ENCODE results near the gene TRIO. TPM values are rescaled to one million over a fixed set of nuclear protein-coding genes. Genes with fewer than 3 reads are reported as not detected.

The TRIO gene
- total and polyA plus RNA-seq, 2 donors (not counting 1 experiment from before 2014, with no cell fraction given), result 134 to 281 TPM

- peaks cover 24% of the 10 kb centered on the region for H3K79me2 ChIP-seq (ENCODE audit: control insufficient read depth, insufficient read depth, low read length)
These were observed 257.5 kb downstream of the TRIO start for GRCh38 chr5:14400611-14401010.

DNA sequence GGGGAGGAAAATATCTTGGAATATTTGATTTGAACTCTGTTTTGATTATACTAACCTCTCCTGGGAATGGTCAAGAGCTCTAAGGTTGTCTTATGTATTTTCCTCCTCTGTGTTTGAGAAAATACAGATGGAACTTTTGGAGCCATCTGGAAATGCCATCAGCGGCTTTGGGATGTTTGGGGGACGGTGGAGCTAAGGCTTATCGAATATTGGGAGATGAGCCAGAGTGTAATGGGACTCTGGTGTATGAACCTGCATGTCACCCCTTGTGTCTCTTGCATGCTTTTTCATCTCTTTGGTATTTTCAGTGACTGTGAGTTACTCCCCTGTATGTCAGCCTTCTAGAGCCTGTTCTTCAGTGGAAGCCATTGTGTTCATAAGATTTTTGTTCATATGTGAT lies 258.5 kb downstream of the TRIO start:
- Histone ChIP-seq H3K79me2 (ENCODE audit: control insufficient read depth, insufficient read depth, low read length) (peaks cover 24% of the 10 kb centered on the region), H3K27me3 (ENCODE audit: control insufficient read depth, insufficient read depth, low read length) (no peaks in the 10 kb centered on the region), H3K36me3 (ENCODE audit: control insufficient read depth, insufficient read depth, low read length) (peaks cover 21% of the 10 kb centered on the region), H4K20me1 (ENCODE audit: control insufficient read depth, extremely low read depth, insufficient read depth, low read length) (no peaks in the 10 kb centered on the region), H3K4me3 (replicated peaks in 1 of 4; ENCODE audit: control extremely low read depth in 1 of 4, insufficient read depth in 1 of 4, low read depth in 3 of 4, low read length in 4 of 4) (no peak overlapping the region), H3K4me1 (ENCODE audit: control insufficient read depth, extremely low read depth, insufficient read depth, low read length) (peaks cover 35% of the 10 kb centered on the region), H3K4me2 (ENCODE audit: extremely low read depth, insufficient read depth, low read length) (no peak overlapping the region), H2AFZ (ENCODE audit: low read length) (no peak overlapping the region), H3K27ac (ENCODE audit: insufficient read depth, low read length) (no peak overlapping the region), H3K9me3 (ENCODE audit: control insufficient read depth, insufficient read depth, low read depth, low read length) (no peaks in the 10 kb centered on the region), H3K9ac (ENCODE audit: insufficient read depth, low read length) (no peak overlapping the region)
- TF ChIP-seq CTCF (conservative IDR thresholded peaks at IDR 0.05 in 1 of 2, IDR thresholded peaks at IDR 0.05 in 1 of 2; ENCODE audit: low read depth in 1 of 2, low read length in 2 of 2), result no peak
- TF ChIP-seq EZH2 (IDR thresholded peaks at IDR 0.05; ENCODE audit: low read length, missing control alignments), result no peak
- no peak for DNase-seq (ENCODE audit: low read depth in 2 of 2)

More at GRCh38 chr5:14400611-14401010, 257.5 kb downstream of the TRIO start:
- no peak for DNase-seq (ENCODE audit: low read depth in 2 of 2)
- Histone ChIP-seq H3K9me3 (ENCODE audit: control insufficient read depth, insufficient read depth, low read depth, low read length) (no peaks in the 10 kb centered on the region), H3K27ac (ENCODE audit: insufficient read depth, low read length) (no peak overlapping the region), H3K27me3 (ENCODE audit: control insufficient read depth, insufficient read depth, low read length) (no peaks in the 10 kb centered on the region), H3K36me3 (ENCODE audit: control insufficient read depth, insufficient read depth, low read length) (peaks cover 14% of the 10 kb centered on the region), H2AFZ (ENCODE audit: low read length) (no peak overlapping the region), H3K9ac (ENCODE audit: insufficient read depth, low read length) (no peak overlapping the region), H3K4me1 (ENCODE audit: control insufficient read depth, extremely low read depth, insufficient read depth, low read length) (peaks cover 35% of the 10 kb centered on the region), H3K4me3 (replicated peaks in 1 of 4; ENCODE audit: control extremely low read depth in 1 of 4, insufficient read depth in 1 of 4, low read depth in 3 of 4, low read length in 4 of 4) (no peak overlapping the region), H3K4me2 (ENCODE audit: extremely low read depth, insufficient read depth, low read length) (no peak overlapping the region), H4K20me1 (ENCODE audit: control insufficient read depth, extremely low read depth, insufficient read depth, low read length) (no peaks in the 10 kb centered on the region)
- no peak for TF ChIP-seq EZH2 (IDR thresholded peaks at IDR 0.05; ENCODE audit: low read length, missing control alignments)
- no peak for TF ChIP-seq CTCF (conservative IDR thresholded peaks at IDR 0.05 in 1 of 2, IDR thresholded peaks at IDR 0.05 in 1 of 2; ENCODE audit: low read depth in 1 of 2, low read length in 2 of 2)

DNA sequence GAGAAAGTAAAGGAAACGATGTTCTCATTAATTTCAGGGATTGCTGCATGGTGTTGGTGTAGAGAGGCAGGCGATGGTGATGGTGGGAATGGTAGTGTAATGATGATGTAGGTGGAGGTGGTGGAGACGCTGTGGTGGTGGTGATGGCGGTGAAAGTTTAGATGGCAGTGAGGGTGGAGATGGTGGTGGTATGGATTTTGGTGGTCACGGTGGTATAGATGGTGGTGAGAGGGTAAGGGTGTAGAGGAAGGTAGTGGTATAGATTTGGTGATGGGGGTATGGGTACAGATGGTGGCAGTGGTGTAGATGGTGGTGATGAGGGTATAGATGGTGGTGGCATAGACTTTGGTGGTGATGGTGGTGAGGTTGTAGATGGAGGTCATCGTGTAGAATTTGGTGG lies 259.3 kb downstream of the TRIO start:
- no peaks in the 10 kb centered on the region for H3K27me3 ChIP-seq (ENCODE audit: control insufficient read depth, insufficient read depth, low read length)
- no peaks in the 10 kb centered on the region for H4K20me1 ChIP-seq (ENCODE audit: control insufficient read depth, extremely low read depth, insufficient read depth, low read length)
- no peak overlapping the region for H3K27ac ChIP-seq (ENCODE audit: insufficient read depth, low read length)
- H3K79me2 ChIP-seq (ENCODE audit: control insufficient read depth, insufficient read depth, low read length), result peaks cover 24% of the 10 kb centered on the region
- no peak for TF ChIP-seq CTCF (conservative IDR thresholded peaks at IDR 0.05 in 1 of 2, IDR thresholded peaks at IDR 0.05 in 1 of 2; ENCODE audit: low read depth in 1 of 2, low read length in 2 of 2)
- no peak for TF ChIP-seq EZH2 (IDR thresholded peaks at IDR 0.05; ENCODE audit: low read length, missing control alignments)
- H3K36me3 ChIP-seq (ENCODE audit: control insufficient read depth, insufficient read depth, low read length), result peaks cover 27% of the 10 kb centered on the region
- H3K4me3 ChIP-seq (replicated peaks in 1 of 4; ENCODE audit: control extremely low read depth in 1 of 4, insufficient read depth in 1 of 4, low read depth in 3 of 4, low read length in 4 of 4), result no peak overlapping the region
- no peak overlapping the region for H2AFZ ChIP-seq (ENCODE audit: low read length)
- no peak for DNase-seq (ENCODE audit: low read depth in 2 of 2)
- H3K9me3 ChIP-seq (ENCODE audit: control insufficient read depth, insufficient read depth, low read depth, low read length), result no peaks in the 10 kb centered on the region
- peaks cover 27% of the 10 kb centered on the region for H3K4me1 ChIP-seq (ENCODE audit: control insufficient read depth, extremely low read depth, insufficient read depth, low read length)
- H3K9ac ChIP-seq (ENCODE audit: insufficient read depth, low read length), result no peak overlapping the region
- no peak overlapping the region for H3K4me2 ChIP-seq (ENCODE audit: extremely low read depth, insufficient read depth, low read length)
